Right lung (tissue), 5 donors: Measurements from ENCODE around the gene PROX1. TPM values are rescaled to one million over a fixed set of nuclear protein-coding genes. Genes with fewer than 3 reads are reported as not detected.

Experiments
- DNase-seq, 2 donors: peaks; one replicate each; pipeline ENCODE4 v3.0.0-alpha.2; 2013
- polyA plus RNA-seq, 5 donors: library from polyadenylated mRNA; unstranded; fragments of 120-200 nt; gene quantifications; one replicate each; pipeline versions ENCODE4 v1.2.1 to v1.2.3, GENCODE V29; 2013; ENCODE audit warnings: inconsistent platforms in 1 of 5, low replicate concordance in 1 of 5; ENCODE audit not compliant: insufficient read length in 5 of 5, insufficient read depth in 1 of 5

PROX1 gene
- polyA plus RNA-seq, 5 donors, result 5.1 to 11.5 (median 7.4) TPM

GRCh38 chr1:213979751-213980586, 7.8 kb upstream of the PROX1 start:
- DNase-seq, result no peak

- DNase-seq, result no peak
Observed at GRCh38 chr1:213980906-213981305, 6.9 kb upstream of the PROX1 start.

GRCh38 chr1:213982289-213982671, 5.5 kb upstream of the PROX1 start:
- no peak for DNase-seq

GRCh38 chr1:213982672-213983492, 4.9 kb upstream of the PROX1 start:
- DNase-seq, result no peak

- DNase-seq, result no peak
Observed at GRCh38 chr1:213983493-213984386, 4.0 kb upstream of the PROX1 start.

- DNase-seq, result no peak
Observed at GRCh38 chr1:213984387-213985208, 3.2 kb upstream of the PROX1 start.

GRCh38 chr1:213985209-213986019, 2.4 kb upstream of the PROX1 start:
- DNase-seq, result no peak

GRCh38 chr1:213986020-213986924, 1.5 kb upstream of the PROX1 start:
- no peak for DNase-seq

GRCh38 chr1:213986925-213987250, 885 bp upstream of the PROX1 start:
- DNase-seq, result no peak

- no peak for DNase-seq
Observed at GRCh38 chr1:213987422-213987926, 299 bp upstream of the PROX1 start.

- DNase-seq, result no peak
Observed at GRCh38 chr1:213988507-213989001, 781 bp downstream of the PROX1 start.

- no peak for DNase-seq
Observed at GRCh38 chr1:213989002-213989855, 1.5 kb downstream of the PROX1 start.

- no peak for DNase-seq
Observed at GRCh38 chr1:213993929-213994328, 6.2 kb downstream of the PROX1 start.

- DNase-seq, result no peak
Observed at GRCh38 chr1:213994888-213995287, 7.1 kb downstream of the PROX1 start.

- DNase-seq, result no peak
Observed at GRCh38 chr1:213995603-213996002, 7.8 kb downstream of the PROX1 start.

- peak; percentile 71 to 78 for DNase-seq
Observed at GRCh38 chr1:213996320-213997037, 8.7 kb downstream of the PROX1 start.
